Measurements from ENCODE around the gene SOX18.

DNA sequence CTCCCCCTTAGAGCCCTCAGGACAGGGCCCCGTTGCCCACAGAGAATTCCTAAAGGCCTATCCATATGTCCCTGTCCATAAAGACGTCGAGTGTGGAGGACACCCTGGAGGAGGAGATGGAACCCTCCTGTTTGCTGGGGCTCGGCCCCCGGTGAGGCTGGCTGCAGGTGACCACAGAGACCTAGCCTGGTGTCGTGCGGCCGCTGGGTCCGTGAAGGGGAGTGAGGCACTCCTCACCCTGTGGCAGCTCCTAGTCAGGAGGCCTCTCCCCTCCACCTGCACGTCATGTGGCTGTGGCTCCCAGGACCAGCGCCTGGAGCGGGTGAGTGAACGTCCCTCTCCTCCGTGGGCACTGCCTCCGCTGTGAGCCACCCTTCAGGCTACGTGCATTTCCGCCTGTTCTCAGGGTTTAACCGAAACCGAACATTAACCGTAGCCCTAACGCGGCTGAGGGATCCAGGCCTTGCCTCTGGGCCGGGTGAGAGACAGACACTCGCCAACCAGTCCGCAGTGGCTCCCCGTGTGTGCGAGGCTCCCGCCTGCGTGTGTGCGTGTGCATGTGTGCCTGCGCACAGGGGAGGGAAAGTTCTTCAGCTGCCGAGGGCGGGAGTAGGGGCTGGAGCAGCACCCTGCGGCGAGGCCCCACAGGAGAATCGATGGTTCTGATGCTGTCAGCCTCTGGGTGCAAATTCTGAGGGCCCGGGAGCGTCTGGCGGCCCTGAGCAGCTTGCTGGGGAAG lies 7.6 kb upstream of the SOX18 start:
- TF ChIP-seq, protein P1, sequence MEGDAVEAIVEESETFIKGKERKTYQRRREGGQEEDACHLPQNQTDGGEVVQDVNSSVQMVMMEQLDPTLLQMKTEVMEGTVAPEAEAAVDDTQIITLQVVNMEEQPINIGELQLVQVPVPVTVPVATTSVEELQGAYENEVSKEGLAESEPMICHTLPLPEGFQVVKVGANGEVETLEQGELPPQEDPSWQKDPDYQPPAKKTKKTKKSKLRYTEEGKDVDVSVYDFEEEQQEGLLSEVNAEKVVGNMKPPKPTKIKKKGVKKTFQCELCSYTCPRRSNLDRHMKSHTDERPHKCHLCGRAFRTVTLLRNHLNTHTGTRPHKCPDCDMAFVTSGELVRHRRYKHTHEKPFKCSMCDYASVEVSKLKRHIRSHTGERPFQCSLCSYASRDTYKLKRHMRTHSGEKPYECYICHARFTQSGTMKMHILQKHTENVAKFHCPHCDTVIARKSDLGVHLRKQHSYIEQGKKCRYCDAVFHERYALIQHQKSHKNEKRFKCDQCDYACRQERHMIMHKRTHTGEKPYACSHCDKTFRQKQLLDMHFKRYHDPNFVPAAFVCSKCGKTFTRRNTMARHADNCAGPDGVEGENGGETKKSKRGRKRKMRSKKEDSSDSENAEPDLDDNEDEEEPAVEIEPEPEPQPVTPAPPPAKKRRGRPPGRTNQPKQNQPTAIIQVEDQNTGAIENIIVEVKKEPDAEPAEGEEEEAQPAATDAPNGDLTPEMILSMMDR (conservative IDR thresholded peaks at IDR 0.05; ENCODE audit: low read length): no peak
- no peak for TF ChIP-seq EZH2phosphoT487 (IDR thresholded peaks at IDR 0.05; ENCODE audit: borderline replicate concordance)
